C4-2B (cell line): ENCODE measurements around the gene MECP2.

ENCODE experiments used
- H3K27ac ChIP-seq: fragments of 450-650 bp; 2 replicates; pipeline ENCODE4 v1.5.1; 2017
- CTCF ChIP-seq: fragments of 450-650 bp; conservative IDR thresholded peaks from 2 replicates; pipeline ENCODE4 v1.5.1; 2017; ENCODE audit warnings: mild to moderate bottlenecking
- ZFX ChIP-seq: fragments of 450-650 bp; IDR thresholded peaks from 2 replicates; pipeline ENCODE4 v1.6.1; 2017

Gene MECP2

GRCh38 chrX:154032653-154033052 is 64.9 kb downstream of the MECP2 start:
- TF ChIP-seq ZFX, result no peak
- no peak for TF ChIP-seq CTCF
- no peak overlapping the region for H3K27ac ChIP-seq

GRCh38 chrX:154032160-154032559 is 65.4 kb downstream of the MECP2 start:
- no peak overlapping the region for H3K27ac ChIP-seq
- TF ChIP-seq CTCF, result no peak
- TF ChIP-seq ZFX, result no peak

- H3K27ac ChIP-seq, result no peak overlapping the region
- TF ChIP-seq ZFX, result no peak
- no peak for TF ChIP-seq CTCF
Observed at GRCh38 chrX:154030715-154031305, 66.7 kb downstream of the MECP2 start.

GRCh38 chrX:154030266-154030665 is 67.3 kb downstream of the MECP2 start:
- H3K27ac ChIP-seq, result no peak overlapping the region
- TF ChIP-seq CTCF, result no peak
- no peak for TF ChIP-seq ZFX

- no peak for TF ChIP-seq CTCF
- no peak for TF ChIP-seq ZFX
- no peak overlapping the region for H3K27ac ChIP-seq
Observed at GRCh38 chrX:154029439-154029838, 68.1 kb downstream of the MECP2 start.

GRCh38 chrX:154028502-154029184 is 68.9 kb downstream of the MECP2 start:
- TF ChIP-seq ZFX (no peak), CTCF (no peak)
- no peak overlapping the region for H3K27ac ChIP-seq

GRCh38 chrX:154027986-154028385 is 69.5 kb downstream of the MECP2 start:
- no peak overlapping the region for H3K27ac ChIP-seq
- TF ChIP-seq CTCF (no peak), ZFX (no peak)
